CD4-positive, alpha-beta T cell (primary cell): ENCODE results near the gene SNX25. TPM values are rescaled to one million over a fixed set of nuclear protein-coding genes. Genes with fewer than 3 reads are reported as not detected.

Experiments used
- ATAC-seq: fragments of 200-7000 bp; cut with Tn5 transposase; one replicate; pipeline ENCODE4 v1.10.0; 2022; ENCODE audit warnings: mild to moderate bottlenecking; ENCODE audit not compliant: poor library complexity
- CTCF ChIA-PET: fragments of 350-600 bp; sonication (Branson Sonifier 250); formaldehyde crosslinking; loops from one replicate; lab custom pipeline; 2021; ENCODE audit warnings: antibody characterized with exemption, inconsistent platforms; lab: Charles Lee
- POLR2A ChIA-PET: fragments of 350-600 bp; sonication (Branson Sonifier 250); formaldehyde crosslinking; loops from one replicate; lab custom pipeline; 2021; ENCODE audit warnings: antibody characterized with exemption, inconsistent platforms; lab: Charles Lee
- DNase-seq, 14 experiments: peaks; one replicate each; pipeline ENCODE4 v3.0.0-alpha.2; 2013 to 2020; ENCODE audit warnings: mixed read lengths in 2 of 14
- H3K27ac ChIP-seq, 2 donors: one replicate each; pipeline versions ENCODE4 v1.5.1 to v1.7.0; 2013; ENCODE audit warnings: low read length in 2 of 2, low read depth in 1 of 2, mild to moderate bottlenecking in 1 of 2
- H3K27me3 ChIP-seq, 2 experiments: 1 replicate in 1 of 2; 2 replicates in 1 of 2; pipeline versions ENCODE4 v1.6.1 to v1.7.0; 2013; ENCODE audit warnings: low read length in 2 of 2, control low read depth in 1 of 2, mild to moderate bottlenecking in 1 of 2, moderate library complexity in 1 of 2; ENCODE audit not compliant: insufficient read depth in 2 of 2, control insufficient read depth in 1 of 2
- H3K36me3 ChIP-seq: one replicate; pipeline ENCODE4 v1.6.1; 2013; ENCODE audit warnings: low read length, control low read depth; ENCODE audit not compliant: insufficient read depth
- H3K4me1 ChIP-seq: one replicate; pipeline ENCODE4 v1.6.1; 2013; ENCODE audit warnings: low read length, control low read depth; ENCODE audit not compliant: insufficient read depth
- H3K4me3 ChIP-seq: one replicate; pipeline ENCODE4 v1.5.1; 2013; ENCODE audit warnings: mild to moderate bottlenecking, low read length, moderate library complexity
- H3K9me3 ChIP-seq, 2 experiments: 1 replicate in 1 of 2; 2 replicates in 1 of 2; pipeline versions ENCODE4 v1.6.1 to v1.7.0; 2013; ENCODE audit warnings: low read length in 2 of 2, mild to moderate bottlenecking in 2 of 2, control low read depth in 1 of 2, moderate library complexity in 1 of 2; ENCODE audit not compliant: control insufficient read depth in 1 of 2, insufficient read depth in 1 of 2
- H3K27ac Mint-ChIP-seq: one replicate; pipeline ENCODE4 v1.8.0; 2020; ENCODE audit warnings: mixed read lengths
- H3K27me3 Mint-ChIP-seq: one replicate; pipeline ENCODE4 v1.8.0; 2021; ENCODE audit warnings: mixed read lengths
- H3K36me3 Mint-ChIP-seq: one replicate; pipeline ENCODE4 v1.8.0; 2021; ENCODE audit warnings: low read depth, mixed read lengths
- H3K4me1 Mint-ChIP-seq: one replicate; pipeline ENCODE4 v1.8.0; 2021; ENCODE audit warnings: low read depth, mixed read lengths
- H3K4me3 Mint-ChIP-seq: one replicate; pipeline ENCODE4 v1.8.0; 2020; ENCODE audit warnings: mild to moderate bottlenecking, mixed read lengths
- H3K9me3 Mint-ChIP-seq: one replicate; pipeline ENCODE4 v1.8.0; 2020; ENCODE audit warnings: mixed read lengths
- intact Hi-C, 2 experiments: fragments of 100-400 bp; cut with DNase I in 1 of 2; cut with micrococcal nuclease in 1 of 2; formaldehyde crosslinking; loops; one replicate each; pipeline versions ENCODE4 v1.15.1 to v1.9.0; 2023 to 2025; cut with DNase I, micrococcal nuclease
- total RNA-seq, 174 experiments: library from RNA in 2 of 174; stranded (reverse) in 2 of 174; gene quantifications; one replicate each; pipeline ENCODE4 v1.2.3 and lab custom pipeline; 2021 to 2026
- TF ChIP-seq, protein P1 (sequence below): fragments of 200-600 bp; IDR thresholded peaks from one replicate; pipeline ENCODE4 v1.8.0; 2022; ENCODE audit warnings: antibody characterized with exemption, mild to moderate bottlenecking

SNX25 gene
- total RNA-seq, 2 experiments from 2014 or later: 7.9 to 9.1 TPM

DNA sequence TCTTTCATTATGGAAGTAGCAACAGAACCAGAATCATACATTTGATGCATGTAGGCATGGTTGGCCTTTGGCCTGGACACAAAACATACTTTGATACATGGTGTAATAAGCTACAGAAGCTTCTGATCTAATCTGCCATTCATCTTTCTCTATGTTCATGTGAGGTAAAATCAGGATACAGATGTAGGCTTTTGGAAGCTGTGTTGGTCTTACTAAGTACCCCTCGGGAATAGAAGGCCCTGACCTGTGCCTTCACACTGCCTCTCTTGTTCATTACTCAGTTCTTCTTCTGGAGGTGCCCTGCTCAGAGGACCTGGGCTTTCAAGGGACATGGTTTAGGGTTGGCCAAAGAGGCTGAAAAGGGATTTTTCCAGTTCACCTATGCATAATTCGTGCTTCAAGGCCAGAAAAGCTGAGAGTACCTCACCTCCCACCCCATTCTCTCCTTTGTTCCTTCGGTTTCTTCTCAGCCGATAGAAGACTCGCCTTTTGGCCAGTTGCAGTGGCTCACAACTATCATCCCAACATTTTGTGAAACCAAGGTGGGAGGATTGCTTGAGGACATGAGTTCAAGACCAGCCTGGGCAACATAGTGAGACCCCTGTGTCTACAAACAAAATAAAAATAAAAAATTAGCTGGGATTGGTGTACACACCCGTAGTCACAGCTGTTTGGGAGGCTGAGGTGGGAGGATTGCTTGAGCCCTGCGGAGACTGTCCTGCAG lies 25.9 kb downstream of the SNX25 start:
- ATAC-seq (no peak), DNase-seq (no peak)
- H3K9me3 ChIP-seq: peaks cover 0 to 4% of the 10 kb centered on the region in 2 experiments
- H3K27me3 ChIP-seq: no peaks in the 10 kb centered on the region
- CTCF ChIA-PET: interaction anchor here (1.0 kb wide), 1 partner anchor 12 kb away, joined by 3 read pairs; no protein-coding TSS in a partner anchor
- no peak overlapping the region for H3K4me3 Mint-ChIP-seq
- TF ChIP-seq, protein P1, sequence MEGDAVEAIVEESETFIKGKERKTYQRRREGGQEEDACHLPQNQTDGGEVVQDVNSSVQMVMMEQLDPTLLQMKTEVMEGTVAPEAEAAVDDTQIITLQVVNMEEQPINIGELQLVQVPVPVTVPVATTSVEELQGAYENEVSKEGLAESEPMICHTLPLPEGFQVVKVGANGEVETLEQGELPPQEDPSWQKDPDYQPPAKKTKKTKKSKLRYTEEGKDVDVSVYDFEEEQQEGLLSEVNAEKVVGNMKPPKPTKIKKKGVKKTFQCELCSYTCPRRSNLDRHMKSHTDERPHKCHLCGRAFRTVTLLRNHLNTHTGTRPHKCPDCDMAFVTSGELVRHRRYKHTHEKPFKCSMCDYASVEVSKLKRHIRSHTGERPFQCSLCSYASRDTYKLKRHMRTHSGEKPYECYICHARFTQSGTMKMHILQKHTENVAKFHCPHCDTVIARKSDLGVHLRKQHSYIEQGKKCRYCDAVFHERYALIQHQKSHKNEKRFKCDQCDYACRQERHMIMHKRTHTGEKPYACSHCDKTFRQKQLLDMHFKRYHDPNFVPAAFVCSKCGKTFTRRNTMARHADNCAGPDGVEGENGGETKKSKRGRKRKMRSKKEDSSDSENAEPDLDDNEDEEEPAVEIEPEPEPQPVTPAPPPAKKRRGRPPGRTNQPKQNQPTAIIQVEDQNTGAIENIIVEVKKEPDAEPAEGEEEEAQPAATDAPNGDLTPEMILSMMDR: no peak
- H3K36me3 ChIP-seq: no peaks in the 10 kb centered on the region
- POLR2A ChIA-PET: no interaction called here
- no peaks in the 10 kb centered on the region for H3K9me3 Mint-ChIP-seq
- no peak overlapping the region for H3K27ac Mint-ChIP-seq
- H3K27me3 Mint-ChIP-seq: no peaks in the 10 kb centered on the region
- H3K4me1 Mint-ChIP-seq: no peaks in the 10 kb centered on the region
- H3K4me3 ChIP-seq: no peak overlapping the region
- H3K36me3 Mint-ChIP-seq: no peaks in the 10 kb centered on the region
- H3K4me1 ChIP-seq: peaks cover 8% of the 10 kb centered on the region
- H3K27ac ChIP-seq: no peak overlapping the region
- intact Hi-C loops: no loop called here

DNA sequence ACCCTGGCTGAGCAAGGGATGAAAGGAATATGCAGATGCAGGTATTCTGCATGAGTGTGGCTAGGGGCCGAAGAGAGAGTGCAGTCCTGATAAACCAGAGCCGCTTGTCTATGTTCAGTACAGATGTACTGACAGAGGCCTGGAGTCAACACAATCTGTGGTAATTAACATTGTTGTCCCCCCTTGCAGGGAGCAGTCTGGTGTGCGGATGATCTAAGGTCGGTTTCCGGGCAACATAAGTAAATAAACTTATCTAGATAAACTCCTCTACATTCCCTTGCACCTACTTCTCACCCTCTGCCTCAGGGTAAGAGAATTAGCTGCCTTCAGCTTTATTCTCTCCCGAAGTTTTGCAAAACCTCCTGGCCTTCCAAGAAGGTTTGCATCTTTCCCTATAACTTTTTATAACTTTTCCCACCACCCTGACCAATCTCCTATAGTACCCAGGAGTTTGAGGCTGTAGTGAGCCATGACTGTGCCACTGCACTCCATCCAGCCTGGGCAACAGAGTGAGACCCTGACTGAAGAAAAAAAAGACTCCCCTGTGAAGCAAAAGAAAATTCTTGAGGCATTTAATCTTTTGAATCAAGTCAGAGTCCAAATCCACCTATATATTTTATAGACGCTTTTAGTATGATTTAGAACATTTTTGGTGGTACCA lies 26.6 kb downstream of the SNX25 start:
- H3K4me1 ChIP-seq: peaks cover 8% of the 10 kb centered on the region
- DNase-seq (peak in 1 of 14 experiments; percentile 38), ATAC-seq (no peak)
- no peaks in the 10 kb centered on the region for H3K36me3 ChIP-seq
- H3K27ac ChIP-seq: no peak overlapping the region
- Mint-ChIP-seq H3K27me3 (no peaks in the 10 kb centered on the region), H3K4me1 (no peaks in the 10 kb centered on the region), H3K4me3 (no peak overlapping the region), H3K9me3 (no peaks in the 10 kb centered on the region), H3K36me3 (no peaks in the 10 kb centered on the region), H3K27ac (no peak overlapping the region)
- peaks cover 0 to 4% of the 10 kb centered on the region in 2 experiments for H3K9me3 ChIP-seq
- CTCF ChIA-PET: no interaction called here
- H3K4me3 ChIP-seq: no peak overlapping the region
- POLR2A ChIA-PET: no interaction called here
- H3K27me3 ChIP-seq: no peaks in the 10 kb centered on the region
- intact Hi-C loops: no loop called here
- TF ChIP-seq, protein P1: no peak

DNA sequence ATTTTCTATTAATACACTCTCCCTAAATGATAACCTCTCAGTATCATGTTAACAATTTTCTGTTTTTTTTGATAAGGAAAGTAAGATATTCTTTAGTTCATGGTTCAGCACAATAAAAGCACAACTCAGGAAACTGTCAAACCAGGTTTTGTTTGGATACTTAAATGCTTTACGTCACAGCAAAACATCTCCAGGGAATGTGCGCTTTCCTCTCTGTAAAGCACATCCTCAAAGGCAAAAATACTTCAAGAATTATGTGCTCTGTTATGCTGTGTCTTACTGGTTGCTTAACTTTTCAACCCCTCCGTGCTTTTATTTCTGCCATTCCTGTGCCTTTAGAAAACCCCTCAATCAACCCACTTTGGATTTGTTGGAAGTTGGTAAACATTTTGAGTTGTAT lies 27.8 kb downstream of the SNX25 start:
- TF ChIP-seq, protein P1: no peak
- peaks cover 0 to 4% of the 10 kb centered on the region in 2 experiments for H3K9me3 ChIP-seq
- DNase-seq (no peak), ATAC-seq (no peak)
- peaks cover 8% of the 10 kb centered on the region for H3K4me1 ChIP-seq
- ChIA-PET POLR2A (no interaction called here), CTCF (interaction anchor here (0.7 kb wide), 1 partner anchor 257 kb away, joined by 3 read pairs; no protein-coding TSS in a partner anchor)
- H3K4me1 Mint-ChIP-seq: no peaks in the 10 kb centered on the region
- H3K36me3 ChIP-seq: no peaks in the 10 kb centered on the region
- no peak overlapping the region for H3K4me3 ChIP-seq
- H3K36me3 Mint-ChIP-seq: no peaks in the 10 kb centered on the region
- H3K27me3 ChIP-seq: no peaks in the 10 kb centered on the region
- intact Hi-C loops: no loop called here
- no peak overlapping the region for H3K27ac ChIP-seq
- H3K9me3 Mint-ChIP-seq: no peaks in the 10 kb centered on the region
- H3K4me3 Mint-ChIP-seq: no peak overlapping the region
- no peaks in the 10 kb centered on the region for H3K27me3 Mint-ChIP-seq
- H3K27ac Mint-ChIP-seq: no peak overlapping the region
